PC-3 (cell line): ENCODE results near the gene ZNF366. TPM values are rescaled to one million over a fixed set of nuclear protein-coding genes. Genes with fewer than 3 reads are reported as not detected.

Source experiments
- ATAC-seq: fragments of 200-7000 bp; cut with Tn5 transposase; 2 replicates; pipeline ENCODE4 v1.9.1; 2020; ENCODE audit warnings: mild to moderate bottlenecking, moderate library complexity
- BruUV-seq: library from RNA; stranded (reverse); fragments of 400-500 nt; replicated peaks from 2 replicates; lab custom pipeline; 2021; lab: Mats Ljungman, UMichigan
- CTCF ChIA-PET: fragments of 300-600 bp; sonication (Branson Sonifier 250); formaldehyde crosslinking; loops from one replicate; lab custom pipeline; 2022; ENCODE audit warnings: antibody characterized with exemption; lab: Charles Lee
- POLR2A ChIA-PET: fragments of 300-600 bp; sonication (Branson Sonifier 250); formaldehyde crosslinking; loops from one replicate; lab custom pipeline; 2022; ENCODE audit warnings: antibody characterized with exemption; ENCODE audit not compliant: unreplicated experiment; lab: Charles Lee
- DNase-seq: peaks from one replicate; pipeline ENCODE4 v3.0.0-alpha.2; 2015
- H2AFZ ChIP-seq: fragments of 300-600 bp; sonication (generic); 2 replicates; pipeline ENCODE4 v1.6.0; 2016; ENCODE audit warnings: antibody characterized with exemption, low read length
- H3F3A ChIP-seq: fragments of 300-600 bp; sonication (generic); one replicate; pipeline ENCODE4 v1.6.0; 2017; ENCODE audit warnings: antibody characterized with exemption, low read length, control low read depth, mild to moderate bottlenecking; ENCODE audit not compliant: unreplicated experiment
- H3K27ac ChIP-seq: fragments of 300-600 bp; sonication (generic); 2 replicates; pipeline ENCODE4 v1.5.1; 2016; ENCODE audit warnings: mild to moderate bottlenecking, low read length
- H3K27me3 ChIP-seq: fragments of 300-600 bp; sonication (generic); 2 replicates; pipeline ENCODE4 v1.6.1; 2016; ENCODE audit warnings: low read length, mixed read lengths
- H3K36me3 ChIP-seq: fragments of 300-600 bp; sonication (generic); 2 replicates; pipeline ENCODE4 v1.6.1; 2016; ENCODE audit warnings: low read depth, mixed run types, low read length, mixed read lengths
- H3K4me1 ChIP-seq: fragments of 300-600 bp; sonication (generic); 2 replicates; pipeline ENCODE4 v1.5.1; 2016; ENCODE audit warnings: low read length; ENCODE audit not compliant: insufficient read depth
- H3K4me2 ChIP-seq: fragments of 300-600 bp; sonication (generic); 2 replicates; pipeline ENCODE4 v1.6.0; 2016; ENCODE audit warnings: low read length
- H3K4me3 ChIP-seq: fragments of 300-600 bp; sonication (generic); 2 replicates; pipeline ENCODE4 v1.5.1; 2016; ENCODE audit warnings: mild to moderate bottlenecking, low read length, mixed read lengths
- H3K79me2 ChIP-seq: fragments of 300-600 bp; sonication (generic); 2 replicates; pipeline ENCODE4 v1.6.1; 2017; ENCODE audit warnings: low read length, mixed read lengths
- H3K9ac ChIP-seq: fragments of 300-600 bp; sonication (generic); 2 replicates; pipeline ENCODE4 v1.6.0; 2016; ENCODE audit warnings: mild to moderate bottlenecking, low read length
- H3K9me2 ChIP-seq: fragments of 300-600 bp; sonication (generic); replicated peaks from 2 replicates; pipeline ENCODE4 v1.6.1; 2016; ENCODE audit warnings: mixed run types, low read length, mixed read lengths
- H3K9me3 ChIP-seq: fragments of 300-600 bp; sonication (generic); 2 replicates; pipeline ENCODE4 v1.6.1; 2016; ENCODE audit warnings: low read length, mixed read lengths
- H4K20me1 ChIP-seq: fragments of 300-600 bp; sonication (generic); 2 replicates; pipeline ENCODE4 v1.6.1; 2016; ENCODE audit warnings: low read length, mixed read lengths
- CTCF ChIP-seq: fragments of 300-600 bp; sonication (generic); conservative IDR thresholded peaks from 2 replicates; pipeline ENCODE4 v1.5.1; 2017; ENCODE audit warnings: antibody characterized with exemption, low read depth, mild to moderate bottlenecking, low read length
- EZH2 ChIP-seq: fragments of 300-600 bp; sonication (generic); IDR thresholded peaks from one replicate; pipeline ENCODE4 v1.6.1; 2017; ENCODE audit warnings: antibody characterized with exemption, mild to moderate bottlenecking, low read length; ENCODE audit not compliant: unreplicated experiment
- EZH2phosphoT487 ChIP-seq: fragments of 300-600 bp; sonication (generic); IDR thresholded peaks from 2 replicates; pipeline ENCODE4 v1.6.1; 2018; ENCODE audit warnings: mild to moderate bottlenecking, antibody characterized with exemption, low read length, borderline replicate concordance
- intact Hi-C: fragments of 100-400 bp; cut with micrococcal nuclease; formaldehyde crosslinking; loops from 2 replicates; pipeline ENCODE4 v1.9.0; 2023
- total RNA-seq: library from RNA; depleted of rRNA; stranded (reverse); fragments of >200 nt; gene quantifications from 2 replicates; pipeline ENCODE4 v1.2.3, GENCODE V29; 2014

The ZNF366 gene
- total RNA-seq, 1 experiment from 2014 or later = not detected

GRCh38 chr5:72418271-72418670, 88.9 kb downstream of the ZNF366 start:
- DNase-seq (no peak), ATAC-seq (no peak)
- Histone ChIP-seq H3K27me3 (no peaks in the 10 kb centered on the region), H3K36me3 (no peaks in the 10 kb centered on the region), H3K9me3 (no peaks in the 10 kb centered on the region), H3K9me2 (no peaks in the 10 kb centered on the region), H3F3A (no peaks in the 10 kb centered on the region), H4K20me1 (no peaks in the 10 kb centered on the region), H2AFZ (no peak overlapping the region), H3K9ac (no peak overlapping the region), H3K4me3 (no peak overlapping the region), H3K4me1 (no peaks in the 10 kb centered on the region), H3K79me2 (no peaks in the 10 kb centered on the region), H3K27ac (no peak overlapping the region), H3K4me2 (no peak overlapping the region)
- intact Hi-C loops = no loop called here
- CTCF ChIA-PET = no interaction called here
- no peak for TF ChIP-seq EZH2phosphoT487
- no peak for TF ChIP-seq EZH2
- no peak for TF ChIP-seq CTCF
- no TSS peak for BruUV-seq
- POLR2A ChIA-PET = no interaction called here

- Histone ChIP-seq H3K27me3 (no peaks in the 10 kb centered on the region), H4K20me1 (no peaks in the 10 kb centered on the region), H3K9ac (no peak overlapping the region), H3F3A (no peaks in the 10 kb centered on the region), H3K9me3 (no peaks in the 10 kb centered on the region), H3K4me2 (no peak overlapping the region), H3K36me3 (no peaks in the 10 kb centered on the region), H3K9me2 (no peaks in the 10 kb centered on the region), H3K27ac (no peak overlapping the region), H3K4me3 (no peak overlapping the region), H3K79me2 (no peaks in the 10 kb centered on the region), H3K4me1 (no peaks in the 10 kb centered on the region), H2AFZ (no peak overlapping the region)
- ATAC-seq (no peak), DNase-seq (no peak)
- BruUV-seq = no TSS peak
- ChIA-PET CTCF (no interaction called here), POLR2A (no interaction called here)
- TF ChIP-seq EZH2phosphoT487 (no peak), EZH2 (no peak), CTCF (no peak)
- intact Hi-C loops = no loop called here
These were observed 89.7 kb downstream of the ZNF366 start for GRCh38 chr5:72417333-72418062.

GRCh38 chr5:72415616-72416325, 91.4 kb downstream of the ZNF366 start:
- no peak for ATAC-seq
- no peaks in the 10 kb centered on the region for H3K27me3 ChIP-seq
- ChIA-PET POLR2A (no interaction called here), CTCF (no interaction called here)
- no peak for DNase-seq
- no TSS peak for BruUV-seq
- H4K20me1 ChIP-seq = no peaks in the 10 kb centered on the region
- no peak overlapping the region for H2AFZ ChIP-seq
- H3K9me2 ChIP-seq = no peaks in the 10 kb centered on the region
- no peak overlapping the region for H3K27ac ChIP-seq
- H3K9ac ChIP-seq = no peak overlapping the region
- H3K4me3 ChIP-seq = no peak overlapping the region
- H3K79me2 ChIP-seq = no peaks in the 10 kb centered on the region
- H3K9me3 ChIP-seq = no peaks in the 10 kb centered on the region
- TF ChIP-seq CTCF (no peak), EZH2phosphoT487 (no peak), EZH2 (no peak)
- H3K4me1 ChIP-seq = no peaks in the 10 kb centered on the region
- intact Hi-C loops = no loop called here
- no peaks in the 10 kb centered on the region for H3K36me3 ChIP-seq
- H3F3A ChIP-seq = no peaks in the 10 kb centered on the region
- H3K4me2 ChIP-seq = no peak overlapping the region
